Psoas muscle (tissue), 8 donors: ENCODE data around the gene SHF. TPM values are rescaled to one million over a fixed set of nuclear protein-coding genes. Genes with fewer than 3 reads are reported as not detected.

ENCODE experiments used
- ATAC-seq, 4 donors: fragments of 200-7000 bp; cut with Tn5 transposase; one replicate each; pipeline ENCODE4 v1.9.1; 2020; ENCODE audit warnings: moderate library complexity in 3 of 4, mild to moderate bottlenecking in 2 of 4
- DNase-seq, 2 donors: peaks; one replicate each; pipeline ENCODE4 v3.0.0-alpha.2; 2020
- H3K27ac ChIP-seq: fragments of 200-600 bp; one replicate; pipeline ENCODE4 v1.8.0; 2022
- H3K27me3 ChIP-seq, 3 donors: fragments of 200-600 bp in 1 of 3; one replicate each; pipeline versions ENCODE4 v1.6.1 to v1.8.0; 2013 to 2022; ENCODE audit warnings: low read length in 2 of 3, mild to moderate bottlenecking in 2 of 3, moderate library complexity in 1 of 3; ENCODE audit not compliant: insufficient read depth in 3 of 3
- H3K36me3 ChIP-seq, 2 donors: fragments of 200-600 bp in 1 of 2; one replicate each; pipeline versions ENCODE4 v1.6.1 to v1.8.0; 2013 to 2022; ENCODE audit warnings: low read depth in 1 of 2, mild to moderate bottlenecking in 1 of 2, moderate library complexity in 1 of 2; ENCODE audit not compliant: insufficient read depth in 1 of 2
- H3K4me1 ChIP-seq: fragments of 200-600 bp; one replicate; pipeline ENCODE4 v1.8.0; 2022
- H3K4me3 ChIP-seq: fragments of 200-600 bp; one replicate; pipeline ENCODE4 v1.8.0; 2022; ENCODE audit warnings: mild to moderate bottlenecking
- H3K9me3 ChIP-seq: fragments of 200-600 bp; one replicate; pipeline ENCODE4 v1.8.0; 2022
- WGBS, 3 donors: extraction: QIAGEN DNeasy Blood & Tissue Kit; methylation state at CpG; one replicate each; pipeline versions ENCODE4 v1.1.6 to v1.1.7; 2013; 5-methylcytosine and 5-hydroxymethylcytosine counted together
- intact Hi-C, 2 donors: fragments of 100-400 bp; cut with DNase I; formaldehyde crosslinking; loops; one replicate each; pipeline versions ENCODE4 v1.11.0 to v1.14.2; 2022
- polyA plus RNA-seq, 3 donors: library from polyadenylated mRNA; stranded (reverse); fragments of 200-250 nt; gene quantifications; one replicate each; pipeline ENCODE4 v1.2.3, GENCODE V29; 2013
- total RNA-seq, 4 donors: library from RNA; stranded (reverse); fragmentation: NEBNext Ultra II Directional in 2 of 4; extraction: Animal tissue kit (Norgen Biotek cat#: 25700) in 2 of 4; gene quantifications; one replicate each; pipeline versions ENCODE4 v1.2.1 to v1.2.4, GENCODE V29; 2021 to 2023
- TF ChIP-seq, protein P1 (sequence below): fragments of 200-600 bp; IDR thresholded peaks from one replicate; pipeline ENCODE4 v1.8.0; 2022; ENCODE audit warnings: antibody characterized with exemption
- donor health status: healthy with polysubstance abuse.
- donor health status: DM: no; HTN: no; CAD: no; lungs with moderate emphysema.
- donor health status: Bipolar disorder and iron deficiency.
- donor health status: healthy.
- donor health status: DM: yes; HTN: yes; CAD: no.
- donor health status: DM: no; HTN: no; CAD: no.
- donor health status: DM: no; HTN: no; CAD: no.
- donor health status: DM: yes; HTN: yes; CAD: no.

The SHF gene
- total and polyA plus RNA-seq, 7 donors, result 0.73 to 4.0 (median 1.7) TPM

DNA sequence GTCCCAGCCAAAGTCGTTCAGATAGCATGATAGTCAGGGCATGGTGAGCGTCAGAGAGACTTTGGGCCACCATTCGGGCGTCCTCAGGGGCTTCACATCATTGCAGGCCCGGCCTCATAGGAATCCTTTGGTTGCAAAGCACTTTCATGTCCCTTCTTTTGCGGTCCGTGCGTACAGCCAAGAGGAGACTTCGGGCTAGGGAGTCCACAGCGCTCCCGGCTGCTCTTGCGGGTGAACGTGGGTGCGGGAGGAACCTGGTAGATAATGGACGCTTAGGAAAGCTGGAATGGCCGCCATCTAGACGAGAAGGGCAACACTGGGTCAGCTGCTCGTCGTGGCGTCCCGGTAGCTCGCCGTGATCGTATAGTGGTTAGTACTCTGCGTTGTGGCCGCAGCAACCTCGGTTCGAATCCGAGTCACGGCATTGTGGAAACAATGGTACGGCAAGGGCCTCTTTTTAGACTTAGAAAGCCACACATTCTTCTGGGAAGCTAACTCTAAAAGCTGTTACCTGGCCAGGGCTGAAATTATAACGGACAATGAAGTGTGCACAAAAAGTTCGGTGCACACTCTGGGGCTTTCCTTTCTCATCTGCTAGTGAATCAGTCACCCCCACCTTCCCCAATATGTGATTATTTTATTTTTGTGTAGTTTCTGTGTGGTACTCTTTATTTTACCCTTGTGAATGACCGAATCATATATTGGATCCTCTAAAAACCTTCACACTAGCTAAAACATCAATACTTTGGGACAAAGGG is 13.2 kb upstream of the SHF start:
- peak; percentile 66 to 74 (median 69) for ATAC-seq
- intact Hi-C loops, result loop anchor here (2.0 to 10.0 kb wide), 4 partner anchors 78 to 201 kb away; partner anchors contain the start of gene GATM (in 1 of the 2)

DNA sequence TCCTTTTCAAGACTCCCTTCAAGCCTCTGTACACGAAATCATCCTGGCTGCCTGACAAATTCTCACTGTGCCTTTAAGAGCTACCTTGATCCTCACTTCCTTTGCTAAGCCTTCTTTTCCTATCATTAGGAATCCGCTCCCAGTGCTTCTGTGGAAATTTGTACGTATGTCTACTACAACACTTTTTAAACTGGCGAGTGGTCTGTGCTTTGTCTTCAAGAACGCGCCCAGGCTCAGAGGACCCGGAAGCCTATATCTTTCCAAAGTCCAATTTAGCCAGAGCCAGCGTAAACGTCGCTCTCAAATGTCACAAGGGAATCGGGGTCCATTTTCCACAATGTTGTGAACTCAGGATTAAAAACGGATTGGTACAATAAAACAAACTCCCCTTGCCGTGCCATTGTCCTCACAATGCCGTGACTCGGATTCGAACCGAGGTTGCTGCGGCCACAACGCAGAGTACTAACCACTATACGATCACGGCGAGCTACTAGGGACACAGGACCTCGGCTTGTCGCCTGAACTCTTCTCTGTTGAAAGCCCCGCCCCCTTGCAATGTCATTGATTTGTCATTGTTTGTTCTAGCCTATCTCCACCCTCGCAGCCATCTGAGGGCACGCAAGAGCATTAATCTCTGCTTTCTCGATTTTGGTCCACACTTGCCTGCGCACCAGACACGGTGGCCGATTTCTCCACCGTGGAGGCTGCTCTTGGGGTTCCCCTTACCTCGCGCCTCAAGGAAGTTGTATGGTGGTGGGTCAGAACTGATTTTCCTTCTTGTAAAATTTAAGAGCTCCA is 12.4 kb upstream of the SHF start:
- Histone ChIP-seq H3K9me3 (no peaks in the 10 kb centered on the region), H3K27me3 (no peaks in the 10 kb centered on the region), H3K36me3 (no peaks in the 10 kb centered on the region), H3K27ac (peak overlapping the region; percentile 99), H3K4me3 (peak overlapping the region; percentile 91), H3K4me1 (peaks cover 3% of the 10 kb centered on the region)
- ATAC-seq (peak; percentile 74 to 80 (median 76)), DNase-seq (peak; percentile 89 to 96)
- WGBS, 3 donors, result 0% methylated on average over 34 of the region's 34 CpGs
- TF ChIP-seq, protein P1, sequence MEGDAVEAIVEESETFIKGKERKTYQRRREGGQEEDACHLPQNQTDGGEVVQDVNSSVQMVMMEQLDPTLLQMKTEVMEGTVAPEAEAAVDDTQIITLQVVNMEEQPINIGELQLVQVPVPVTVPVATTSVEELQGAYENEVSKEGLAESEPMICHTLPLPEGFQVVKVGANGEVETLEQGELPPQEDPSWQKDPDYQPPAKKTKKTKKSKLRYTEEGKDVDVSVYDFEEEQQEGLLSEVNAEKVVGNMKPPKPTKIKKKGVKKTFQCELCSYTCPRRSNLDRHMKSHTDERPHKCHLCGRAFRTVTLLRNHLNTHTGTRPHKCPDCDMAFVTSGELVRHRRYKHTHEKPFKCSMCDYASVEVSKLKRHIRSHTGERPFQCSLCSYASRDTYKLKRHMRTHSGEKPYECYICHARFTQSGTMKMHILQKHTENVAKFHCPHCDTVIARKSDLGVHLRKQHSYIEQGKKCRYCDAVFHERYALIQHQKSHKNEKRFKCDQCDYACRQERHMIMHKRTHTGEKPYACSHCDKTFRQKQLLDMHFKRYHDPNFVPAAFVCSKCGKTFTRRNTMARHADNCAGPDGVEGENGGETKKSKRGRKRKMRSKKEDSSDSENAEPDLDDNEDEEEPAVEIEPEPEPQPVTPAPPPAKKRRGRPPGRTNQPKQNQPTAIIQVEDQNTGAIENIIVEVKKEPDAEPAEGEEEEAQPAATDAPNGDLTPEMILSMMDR, result no peak
- intact Hi-C loops, result loop anchor here (2.0 to 10.0 kb wide), 4 partner anchors 79 to 202 kb away; partner anchors contain the start of gene GATM (in 1 of the 2)

More for the DNA sequence above, 13.2 kb upstream of the SHF start:
- H3K9me3 ChIP-seq, result no peaks in the 10 kb centered on the region
- peaks cover 3% of the 10 kb centered on the region for H3K4me1 ChIP-seq
- H3K27ac ChIP-seq, result peak overlapping the region; percentile 99
- 3% methylated on average over 34 of the region's 34 CpGs for WGBS, 3 donors
- no peaks in the 10 kb centered on the region for H3K36me3 ChIP-seq
- DNase-seq, result peak; percentile 81 to 91
- TF ChIP-seq, protein P1, result no peak
- peak overlapping the region; percentile 91 for H3K4me3 ChIP-seq
- no peaks in the 10 kb centered on the region for H3K27me3 ChIP-seq

DNA sequence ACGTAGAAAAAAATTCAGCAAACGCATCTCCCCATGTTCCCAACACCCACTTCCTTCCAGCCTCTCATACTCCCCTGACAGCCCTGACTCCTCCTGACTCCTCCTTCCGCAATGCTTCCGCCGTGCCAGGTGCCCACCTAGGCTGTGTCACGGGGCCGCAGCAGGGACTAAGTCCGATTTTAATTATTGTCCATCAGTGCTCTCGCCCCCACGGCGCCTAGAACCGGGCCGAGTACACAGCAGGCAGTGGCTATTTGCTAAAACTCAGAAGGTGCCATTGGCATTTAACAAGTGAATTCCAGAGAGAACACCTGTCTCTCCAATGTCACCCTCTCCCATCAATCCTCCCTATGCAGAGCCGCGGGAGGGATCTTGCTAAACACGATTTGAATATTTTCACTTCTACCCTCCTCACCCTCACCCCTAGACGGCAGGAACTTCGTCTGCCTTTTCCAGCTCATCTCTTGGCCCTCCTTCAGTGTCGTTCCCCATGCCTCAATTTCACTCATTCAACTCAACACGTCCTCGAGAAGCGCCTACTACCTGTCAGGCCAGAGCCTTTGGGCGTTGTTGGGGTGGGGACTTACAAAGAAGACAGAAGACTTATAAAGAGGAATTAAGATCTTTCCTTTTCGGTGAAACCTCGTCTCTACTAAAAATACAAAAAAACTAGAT is 11.5 kb upstream of the SHF start:
- Histone ChIP-seq H3K4me1 (peaks cover 3% of the 10 kb centered on the region), H3K27ac (peak overlapping the region; percentile 99), H3K4me3 (peak overlapping the region; percentile 91), H3K27me3 (no peaks in the 10 kb centered on the region), H3K36me3 (no peaks in the 10 kb centered on the region), H3K9me3 (no peaks in the 10 kb centered on the region)
- ATAC-seq (peak in 1 of 4 donors; percentile 0), DNase-seq (no peak)
- TF ChIP-seq, protein P1, result no peak
- WGBS, 3 donors, result 0 to 1% (median 1%) methylated on average over 25 of the region's 25 CpGs
- intact Hi-C loops, result loop anchor here in 1 of 2 donors (2.0 to 5.0 kb wide), 2 partner anchors 34 to 178 kb away; partner anchors contain the start of gene GATM

DNA sequence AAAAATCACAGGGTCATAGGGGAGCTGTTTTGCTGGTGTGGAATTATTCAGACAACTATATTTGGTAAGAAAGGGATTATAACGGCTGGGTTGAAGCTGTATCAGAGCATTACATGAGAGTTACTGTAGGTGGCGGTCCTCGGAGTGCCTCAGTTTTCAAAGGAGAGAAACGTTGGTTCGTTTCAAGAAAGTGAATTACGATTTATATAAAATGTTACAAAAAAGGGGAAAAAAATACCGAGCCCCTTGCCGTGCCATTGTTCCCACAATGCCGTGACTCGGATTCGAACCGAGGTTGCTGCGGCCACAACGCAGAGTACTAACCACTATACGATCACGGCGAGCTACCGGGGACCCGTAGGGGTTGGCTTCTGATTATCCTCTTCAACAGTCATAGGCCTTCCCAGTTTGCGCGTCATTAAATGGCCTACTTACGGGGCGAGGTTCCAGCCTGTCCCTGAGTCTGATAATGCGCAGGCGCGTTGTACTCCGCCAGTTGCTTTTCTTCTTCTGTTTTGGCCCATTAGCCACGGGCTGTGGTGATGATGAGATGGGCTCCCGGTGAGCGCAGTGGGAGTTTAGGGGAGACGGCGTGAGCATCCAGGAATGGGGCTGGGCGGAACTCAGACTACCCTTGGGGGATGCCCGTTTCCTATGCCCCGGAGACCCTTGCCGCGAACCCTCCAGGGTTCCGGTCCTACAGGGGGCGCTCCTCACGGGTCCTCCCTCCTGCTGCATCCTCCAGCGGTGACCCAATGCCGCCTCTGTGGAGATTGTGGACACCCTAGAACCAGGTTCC is 10.8 kb upstream of the SHF start:
- H3K36me3 ChIP-seq, result no peaks in the 10 kb centered on the region
- ATAC-seq (peak; percentile 79 to 83 (median 81)), DNase-seq (peak; percentile 92 to 96)
- intact Hi-C loops, result loop anchor here in 1 of 2 donors (2.0 to 5.0 kb wide), 2 partner anchors 34 to 179 kb away; partner anchors contain the start of gene GATM
- H3K4me3 ChIP-seq, result peak overlapping the region; percentile 91
- TF ChIP-seq, protein P1, result peak; percentile 68
- H3K4me1 ChIP-seq, result peaks cover 3% of the 10 kb centered on the region
- H3K27ac ChIP-seq, result peak overlapping the region; percentile 99
- H3K9me3 ChIP-seq, result no peaks in the 10 kb centered on the region
- WGBS, 3 donors, result 0% methylated on average over 42 of the region's 42 CpGs
- H3K27me3 ChIP-seq, result no peaks in the 10 kb centered on the region
